Spleen (tissue), 11 donors: ENCODE results near the gene NEO1. TPM values are rescaled to one million over a fixed set of nuclear protein-coding genes. Genes with fewer than 3 reads are reported as not detected.
A peak's percentile ranks its signal among the peaks of the same experiment; 100 is the strongest.

Source experiments
- DNase-seq: peaks from one replicate; pipeline ENCODE4 v3.0.0-alpha.2; 2020
- H3K27ac ChIP-seq, 8 donors: fragments of 200-600 bp; sonication (generic) in 7 of 8; 1 replicate in 4 of 8; 2 replicates in 4 of 8; pipeline versions ENCODE4 v1.5.0 to v1.8.0; 2016 to 2021; ENCODE audit warnings: inconsistent platforms in 4 of 8, mild to moderate bottlenecking in 4 of 8, moderate library complexity in 1 of 8
- H3K27me3 ChIP-seq, 7 donors: fragments of 200-600 bp; sonication (generic) in 6 of 7; replicated peaks in 1 of 7; 1 replicate in 4 of 7; 2 replicates in 3 of 7; pipeline versions ENCODE4 v1.5.0 to v1.8.0; 2016 to 2021; ENCODE audit warnings: inconsistent platforms in 3 of 7, mild to moderate bottlenecking in 1 of 7
- H3K36me3 ChIP-seq, 6 donors: fragments of 200-600 bp; sonication (generic) in 5 of 6; 1 replicate in 4 of 6; 2 replicates in 2 of 6; pipeline versions ENCODE4 v1.5.0 to v1.8.0; 2016 to 2021; ENCODE audit warnings: inconsistent platforms in 2 of 6
- H3K4me1 ChIP-seq, 6 donors: fragments of 200-600 bp; sonication (generic) in 5 of 6; 1 replicate in 3 of 6; 2 replicates in 3 of 6; pipeline versions ENCODE4 v1.5.0 to v1.8.0; 2016 to 2021; ENCODE audit warnings: inconsistent platforms in 3 of 6
- H3K4me3 ChIP-seq, 8 donors: fragments of 200-600 bp; sonication (generic) in 7 of 8; 1 replicate in 4 of 8; 2 replicates in 4 of 8; pipeline versions ENCODE4 v1.5.0 to v1.8.0; 2016 to 2021; ENCODE audit warnings: inconsistent platforms in 4 of 8, mild to moderate bottlenecking in 4 of 8, moderate library complexity in 2 of 8
- H3K9me3 ChIP-seq, 8 donors: fragments of 200-600 bp; sonication (generic) in 7 of 8; 1 replicate in 4 of 8; 2 replicates in 4 of 8; pipeline versions ENCODE4 v1.5.0 to v1.8.0; 2016 to 2021; ENCODE audit warnings: inconsistent platforms in 4 of 8
- POLR2A ChIP-seq, 3 donors: fragments of 450-650 bp; IDR thresholded peaks; one replicate each; pipeline ENCODE4 v1.5.1; 2017; ENCODE audit warnings: antibody characterized with exemption in 3 of 3, mild to moderate bottlenecking in 1 of 3
- POLR2AphosphoS5 ChIP-seq, 3 donors: sonication (generic); formaldehyde crosslinking; IDR thresholded peaks; one replicate each; pipeline ENCODE4 v1.5.1; 2017; ENCODE audit warnings: antibody characterized with exemption in 3 of 3
- WGBS, 5 donors: extraction: QIAGEN DNeasy Blood & Tissue Kit in 3 of 5; methylation state at CpG; one replicate each; pipeline versions ENCODE4 v1.1.5 to v1.1.7; 2013 to 2018; 5-methylcytosine and 5-hydroxymethylcytosine counted together
- intact Hi-C: fragments of 100-400 bp; cut with DNase I; formaldehyde crosslinking; loops from one replicate; pipeline ENCODE4 v1.15.0; 2023; ENCODE audit warnings: low total_unique reads
- polyA plus RNA-seq, 3 donors: library from polyadenylated mRNA; stranded (reverse); fragments of 200-250 nt; gene quantifications; one replicate each; pipeline ENCODE4 v1.2.1, GENCODE V29; 2013
- total RNA-seq, 7 donors: library from RNA; depleted of rRNA in 3 of 7; stranded (reverse); fragments of >200 nt in 3 of 7; fragmentation: NEBNext Ultra II Directional in 4 of 7; extraction: Animal tissue kit (Norgen Biotek cat#: 25700) in 4 of 7; gene quantifications; one replicate each; pipeline versions ENCODE4 v1.1.0 to v1.2.1, GENCODE V29; 2016 to 2021
- TF ChIP-seq, protein P1 (sequence below), 11 experiments: fragments of 200-600 bp in 7 of 11; fragments of 450-650 bp in 4 of 11; sonication (generic) in 4 of 11; IDR thresholded peaks in 8 of 11; conservative IDR thresholded peaks in 3 of 11; 1 replicate in 7 of 11; 2 replicates in 4 of 11; pipeline versions ENCODE4 v1.4.0 to v1.8.0; 2016 to 2021; ENCODE audit warnings: antibody characterized with exemption in 11 of 11, inconsistent platforms in 4 of 11, mild to moderate bottlenecking in 1 of 11
- donor health status: healthy with polysubstance abuse.
- donor health status: DM: no; HTN: no; CAD: no; lungs with moderate emphysema.
- donor health status: DM: no; HTN: no; CAD: no.
- donor health status: Bipolar disorder and iron deficiency.
- donor health status: healthy.
- donor health status: DM: no; HTN: no; CAD: no.
- donor health status: DM: yes; HTN: yes; CAD: no.

The NEO1 gene
- total and polyA plus RNA-seq, 10 donors = 1.4 to 14.3 (median 10.5) TPM

GRCh38 chr15:73239564-73240215 lies 187.4 kb downstream of the NEO1 start:
- Histone ChIP-seq H3K4me1 (no peaks in the 10 kb centered on the region), H3K27ac (no peak overlapping the region), H3K9me3 (no peaks in the 10 kb centered on the region), H3K27me3 (no peaks in the 10 kb centered on the region), H3K36me3 (no peaks in the 10 kb centered on the region), H3K4me3 (no peak overlapping the region)
- no peak for DNase-seq
- intact Hi-C loops = no loop called here
- TF ChIP-seq POLR2AphosphoS5 (IDR thresholded peaks at IDR 0.05) (no peak), POLR2A (IDR thresholded peaks at IDR 0.05) (no peak)
- TF ChIP-seq, protein P1, sequence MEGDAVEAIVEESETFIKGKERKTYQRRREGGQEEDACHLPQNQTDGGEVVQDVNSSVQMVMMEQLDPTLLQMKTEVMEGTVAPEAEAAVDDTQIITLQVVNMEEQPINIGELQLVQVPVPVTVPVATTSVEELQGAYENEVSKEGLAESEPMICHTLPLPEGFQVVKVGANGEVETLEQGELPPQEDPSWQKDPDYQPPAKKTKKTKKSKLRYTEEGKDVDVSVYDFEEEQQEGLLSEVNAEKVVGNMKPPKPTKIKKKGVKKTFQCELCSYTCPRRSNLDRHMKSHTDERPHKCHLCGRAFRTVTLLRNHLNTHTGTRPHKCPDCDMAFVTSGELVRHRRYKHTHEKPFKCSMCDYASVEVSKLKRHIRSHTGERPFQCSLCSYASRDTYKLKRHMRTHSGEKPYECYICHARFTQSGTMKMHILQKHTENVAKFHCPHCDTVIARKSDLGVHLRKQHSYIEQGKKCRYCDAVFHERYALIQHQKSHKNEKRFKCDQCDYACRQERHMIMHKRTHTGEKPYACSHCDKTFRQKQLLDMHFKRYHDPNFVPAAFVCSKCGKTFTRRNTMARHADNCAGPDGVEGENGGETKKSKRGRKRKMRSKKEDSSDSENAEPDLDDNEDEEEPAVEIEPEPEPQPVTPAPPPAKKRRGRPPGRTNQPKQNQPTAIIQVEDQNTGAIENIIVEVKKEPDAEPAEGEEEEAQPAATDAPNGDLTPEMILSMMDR (IDR thresholded peaks at IDR 0.05 in 8 of 11, conservative IDR thresholded peaks at IDR 0.05 in 3 of 11) = no peak
- WGBS, 5 donors = 83 to 91% (median 88%) methylated on average over 8 to 10 of the region's 10 CpGs

DNA sequence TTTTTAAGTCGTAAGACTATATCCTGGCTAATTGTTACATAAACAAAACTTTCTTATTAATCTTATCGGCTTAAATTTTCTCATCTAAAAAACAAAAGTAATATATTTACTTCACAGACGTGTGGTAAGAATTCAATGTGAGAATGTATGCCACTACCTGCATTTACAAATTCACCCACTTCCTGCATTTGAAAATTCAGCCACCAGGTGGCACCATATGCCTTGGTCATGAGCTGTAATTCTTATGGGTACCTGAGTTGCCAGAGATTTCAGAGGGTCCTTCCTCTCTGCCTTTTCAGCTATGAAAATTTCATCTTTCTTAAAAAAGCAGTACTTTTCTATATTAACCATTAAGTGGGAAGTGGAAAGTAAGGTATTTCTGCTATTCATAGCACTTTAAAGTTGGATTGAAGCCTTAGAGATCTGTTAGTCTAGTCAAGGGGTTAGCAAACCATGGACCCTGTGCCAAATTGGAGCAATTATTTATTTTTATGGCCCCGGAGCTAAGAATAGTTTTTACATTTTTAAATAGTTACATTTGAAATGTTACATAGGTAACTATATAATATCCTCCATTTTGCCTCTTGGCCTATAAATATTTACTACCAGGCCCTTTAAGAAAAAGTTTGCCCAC lies 188.7 kb downstream of the NEO1 start:
- H3K4me3 ChIP-seq = no peak overlapping the region
- WGBS, 5 donors = 37 to 43% (median 39%) methylated on average over 4 of the region's 4 CpGs
- intact Hi-C loops = no loop called here
- H3K27ac ChIP-seq = no peak overlapping the region
- H3K9me3 ChIP-seq = no peaks in the 10 kb centered on the region
- no peak for DNase-seq
- no peaks in the 10 kb centered on the region for H3K4me1 ChIP-seq
- TF ChIP-seq, protein P1 (IDR thresholded peaks at IDR 0.05 in 8 of 11, conservative IDR thresholded peaks at IDR 0.05 in 3 of 11) = peak; percentile 47 to 88 (median 83)
- TF ChIP-seq POLR2AphosphoS5 (IDR thresholded peaks at IDR 0.05) = no peak
- H3K36me3 ChIP-seq = no peaks in the 10 kb centered on the region
- no peaks in the 10 kb centered on the region for H3K27me3 ChIP-seq

DNA sequence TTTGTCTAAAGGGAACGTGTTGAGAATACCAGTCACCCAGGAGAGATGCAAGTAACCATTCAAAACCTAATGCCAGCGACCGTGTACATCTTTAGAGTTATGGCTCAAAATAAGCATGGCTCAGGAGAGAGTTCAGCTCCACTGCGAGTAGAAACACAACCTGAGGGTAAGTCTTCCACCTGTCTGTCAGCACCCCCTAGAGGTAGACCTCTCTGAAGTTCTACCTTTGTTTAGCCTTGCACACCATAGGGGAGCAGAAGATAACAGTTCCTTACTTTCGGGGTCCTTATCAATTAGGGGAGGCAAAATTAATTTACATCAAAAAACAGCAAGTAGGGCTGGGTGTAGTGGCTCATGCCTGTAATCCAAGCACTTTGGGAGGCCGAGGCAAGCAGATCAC lies 192.1 kb downstream of the NEO1 start:
- Histone ChIP-seq H3K27ac (no peak overlapping the region), H3K4me3 (no peak overlapping the region), H3K4me1 (no peaks in the 10 kb centered on the region), H3K27me3 (no peaks in the 10 kb centered on the region), H3K36me3 (no peaks in the 10 kb centered on the region), H3K9me3 (no peaks in the 10 kb centered on the region)
- DNase-seq = no peak
- intact Hi-C loops = no loop called here
- TF ChIP-seq POLR2AphosphoS5 (IDR thresholded peaks at IDR 0.05) (no peak), POLR2A (IDR thresholded peaks at IDR 0.05) (no peak)
- TF ChIP-seq, protein P1 (IDR thresholded peaks at IDR 0.05 in 8 of 11, conservative IDR thresholded peaks at IDR 0.05 in 3 of 11) = no peak
- 68 to 82% (median 71%) methylated on average over 6 of the region's 6 CpGs for WGBS, 5 donors

- Histone ChIP-seq H3K9me3 (no peaks in the 10 kb centered on the region), H3K27ac (no peak overlapping the region), H3K4me3 (no peak overlapping the region), H3K27me3 (no peaks in the 10 kb centered on the region), H3K36me3 (no peaks in the 10 kb centered on the region), H3K4me1 (no peaks in the 10 kb centered on the region)
- intact Hi-C loops = no loop called here
- TF ChIP-seq, protein P1 (IDR thresholded peaks at IDR 0.05 in 8 of 11, conservative IDR thresholded peaks at IDR 0.05 in 3 of 11) = no peak
- TF ChIP-seq POLR2A (IDR thresholded peaks at IDR 0.05) = no peak
- TF ChIP-seq POLR2AphosphoS5 (IDR thresholded peaks at IDR 0.05) = no peak
- no peak for DNase-seq
Observed at GRCh38 chr15:73246439-73246838, 194.2 kb downstream of the NEO1 start.
